NB4 (cell line): ENCODE measurements around the gene TMCO1.
A peak's percentile ranks its signal among the peaks of the same experiment; 100 is the strongest.
"Not testable (repeated sequence)": the region's sequence is repeated elsewhere in the genome, so short reads cannot be mapped to it uniquely, and the experiment has no call there.

Source experiments
- DNase-seq: peaks from one replicate; pipeline ENCODE4 v3.0.0; 2010; ENCODE audit warnings: low read depth
- H3K4me3 ChIP-seq: one replicate; pipeline ENCODE4 v1.5.1; 2011; ENCODE audit warnings: mild to moderate bottlenecking, low read depth, low read length, moderate library complexity
- MYC ChIP-seq: IDR thresholded peaks from 2 replicates; pipeline ENCODE4 v1.6.1; 2011; ENCODE audit warnings: low read depth, low read length
- POLR2A ChIP-seq: IDR thresholded peaks from 2 replicates; pipeline ENCODE4 v1.6.1; 2011; ENCODE audit warnings: mild to moderate bottlenecking; ENCODE audit not compliant: insufficient read length; ENCODE audit errors: extremely low read depth
- TF ChIP-seq, protein P1 (sequence below): IDR thresholded peaks from 2 replicates; pipeline ENCODE4 v1.6.1; 2011; ENCODE audit warnings: low read depth, low read length
- TF ChIP-seq, protein P2 (sequence below): IDR thresholded peaks from one replicate; pipeline ENCODE4 v1.5.1; 2012; ENCODE audit warnings: low read depth, low read length

TMCO1 gene

DNA sequence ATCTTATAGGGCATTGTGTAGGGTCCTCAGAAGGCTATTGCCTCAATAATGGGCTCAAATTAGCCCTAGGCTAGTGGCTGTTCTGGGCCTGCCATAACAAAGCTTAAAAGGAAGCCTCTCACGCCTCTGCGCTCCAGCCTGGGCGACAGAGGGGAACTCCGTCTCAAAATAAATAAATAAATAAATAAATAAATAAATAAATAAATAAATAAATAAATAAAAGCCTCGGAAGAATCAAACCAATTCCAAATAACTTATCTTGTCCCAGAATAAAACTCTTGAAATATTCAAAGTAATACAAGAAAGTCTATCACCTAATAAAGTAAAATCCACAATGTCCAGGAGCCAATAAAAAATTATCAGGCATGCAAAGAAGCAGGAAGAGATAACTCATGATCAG is 55.9 kb downstream of the TMCO1 start:
- no peak overlapping the region for H3K4me3 ChIP-seq
- DNase-seq = no peak
- TF ChIP-seq, protein P1, sequence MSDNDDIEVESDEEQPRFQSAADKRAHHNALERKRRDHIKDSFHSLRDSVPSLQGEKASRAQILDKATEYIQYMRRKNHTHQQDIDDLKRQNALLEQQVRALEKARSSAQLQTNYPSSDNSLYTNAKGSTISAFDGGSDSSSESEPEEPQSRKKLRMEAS = no peak
- no peak for TF ChIP-seq POLR2A
- TF ChIP-seq, protein P2, sequence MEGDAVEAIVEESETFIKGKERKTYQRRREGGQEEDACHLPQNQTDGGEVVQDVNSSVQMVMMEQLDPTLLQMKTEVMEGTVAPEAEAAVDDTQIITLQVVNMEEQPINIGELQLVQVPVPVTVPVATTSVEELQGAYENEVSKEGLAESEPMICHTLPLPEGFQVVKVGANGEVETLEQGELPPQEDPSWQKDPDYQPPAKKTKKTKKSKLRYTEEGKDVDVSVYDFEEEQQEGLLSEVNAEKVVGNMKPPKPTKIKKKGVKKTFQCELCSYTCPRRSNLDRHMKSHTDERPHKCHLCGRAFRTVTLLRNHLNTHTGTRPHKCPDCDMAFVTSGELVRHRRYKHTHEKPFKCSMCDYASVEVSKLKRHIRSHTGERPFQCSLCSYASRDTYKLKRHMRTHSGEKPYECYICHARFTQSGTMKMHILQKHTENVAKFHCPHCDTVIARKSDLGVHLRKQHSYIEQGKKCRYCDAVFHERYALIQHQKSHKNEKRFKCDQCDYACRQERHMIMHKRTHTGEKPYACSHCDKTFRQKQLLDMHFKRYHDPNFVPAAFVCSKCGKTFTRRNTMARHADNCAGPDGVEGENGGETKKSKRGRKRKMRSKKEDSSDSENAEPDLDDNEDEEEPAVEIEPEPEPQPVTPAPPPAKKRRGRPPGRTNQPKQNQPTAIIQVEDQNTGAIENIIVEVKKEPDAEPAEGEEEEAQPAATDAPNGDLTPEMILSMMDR = no peak
- TF ChIP-seq MYC = no peak

DNA sequence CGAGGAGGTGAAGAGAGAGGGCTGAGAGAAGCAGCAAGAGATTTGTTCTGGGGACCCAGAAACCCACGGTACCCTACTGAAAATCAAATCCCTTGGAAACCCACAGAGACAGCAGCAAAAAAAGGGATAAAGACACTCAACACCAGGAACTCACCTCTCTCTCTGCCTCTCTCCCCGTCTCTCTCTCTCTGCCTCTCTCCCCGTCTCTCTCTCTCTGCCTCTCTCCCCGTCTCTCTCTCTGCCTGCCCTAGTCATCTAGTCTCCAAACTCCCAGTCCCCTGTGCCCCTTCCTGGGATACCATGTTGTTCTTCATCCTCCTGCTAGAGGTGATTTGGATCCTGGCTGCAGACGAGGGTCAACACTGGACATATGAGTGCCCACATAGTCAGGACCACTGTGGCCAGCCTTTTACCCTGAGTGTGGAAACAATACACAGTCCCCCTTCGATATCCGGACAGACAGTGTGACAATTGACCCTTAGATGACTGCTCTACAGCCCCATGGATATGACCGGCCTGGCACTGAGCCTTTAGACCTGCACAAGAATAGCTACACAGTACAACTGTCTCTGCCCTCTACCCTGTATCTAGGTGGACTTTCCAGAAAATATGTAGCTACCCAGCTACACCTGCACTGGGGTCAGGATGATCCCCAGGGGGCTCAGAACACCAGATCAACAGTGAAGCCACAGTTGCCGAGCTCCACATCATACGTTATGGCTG is 60.5 kb downstream of the TMCO1 start:
- no peak for DNase-seq
- no peak for TF ChIP-seq POLR2A
- TF ChIP-seq, protein P2 = no peak
- TF ChIP-seq, protein P1 = no peak
- TF ChIP-seq MYC = no peak
- no peak overlapping the region for H3K4me3 ChIP-seq

DNA sequence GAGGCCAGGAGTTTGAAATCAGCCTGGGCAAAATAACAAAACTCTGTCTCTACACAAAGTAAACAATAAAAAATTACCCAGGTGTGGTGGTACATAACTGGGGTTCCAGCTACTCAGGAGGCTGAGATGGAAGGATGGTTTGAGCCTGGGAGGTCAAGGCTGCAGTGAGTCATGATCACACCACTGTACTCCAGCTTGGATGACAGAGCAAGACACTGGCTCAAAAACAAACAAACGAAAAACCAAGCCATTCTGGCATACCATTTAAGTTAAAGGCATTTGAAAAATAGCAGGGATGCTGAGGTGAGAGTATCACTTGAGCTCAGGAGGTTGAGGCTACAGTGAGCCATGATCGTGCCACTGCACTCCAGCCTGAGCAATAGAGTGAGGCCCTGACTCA is 65.0 kb downstream of the TMCO1 start:
- no peak overlapping the region for H3K4me3 ChIP-seq
- no peak for DNase-seq
- no peak for TF ChIP-seq POLR2A
- TF ChIP-seq, protein P1 = no peak
- TF ChIP-seq, protein P2 = no peak
- TF ChIP-seq MYC = no peak

DNA sequence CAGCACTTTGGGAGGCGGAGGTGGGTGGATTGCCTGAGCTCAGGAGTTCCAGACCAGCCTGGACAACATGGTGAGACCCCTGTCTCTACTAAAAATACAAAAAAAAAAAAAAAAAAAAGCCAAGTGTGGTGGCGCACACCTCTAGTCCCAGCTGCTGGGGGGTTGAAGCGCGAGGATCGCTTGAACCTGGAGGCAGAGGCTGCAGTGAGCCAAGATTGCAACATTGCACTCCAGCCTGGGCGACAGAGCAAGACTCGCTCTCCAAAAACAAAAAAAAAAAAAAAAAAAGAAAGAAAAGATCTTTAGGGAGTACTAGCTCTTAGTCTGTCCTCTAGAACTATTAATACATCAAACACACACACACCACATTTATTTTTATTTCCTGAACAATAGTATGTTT is 66.7 kb downstream of the TMCO1 start:
- not testable (repeated sequence) for DNase-seq, H3K4me3 ChIP-seq

DNA sequence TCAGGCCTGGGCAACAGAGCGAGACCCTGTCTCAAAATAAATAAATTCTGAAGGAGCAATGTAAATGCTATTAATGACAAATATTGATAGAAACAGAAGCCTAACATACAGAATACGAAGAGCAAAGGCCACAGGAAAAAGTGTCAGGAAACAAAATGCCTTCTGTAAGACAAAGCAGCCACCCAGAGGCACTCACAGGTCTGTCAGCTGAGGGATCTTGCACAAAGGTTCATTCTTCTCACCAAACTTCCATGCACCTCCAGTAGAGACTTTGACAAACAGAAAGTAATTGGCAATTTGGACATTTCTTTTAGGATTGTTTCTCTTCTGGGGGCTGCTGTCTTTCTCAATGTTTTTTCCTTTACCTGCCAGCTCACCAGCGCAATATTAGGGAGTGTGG is 69.1 kb downstream of the TMCO1 start:
- TF ChIP-seq MYC (no peak), POLR2A (no peak)
- TF ChIP-seq, protein P1 = no peak
- TF ChIP-seq, protein P2 = no peak
- no peak overlapping the region for H3K4me3 ChIP-seq
- peak; percentile 20 for DNase-seq

DNA sequence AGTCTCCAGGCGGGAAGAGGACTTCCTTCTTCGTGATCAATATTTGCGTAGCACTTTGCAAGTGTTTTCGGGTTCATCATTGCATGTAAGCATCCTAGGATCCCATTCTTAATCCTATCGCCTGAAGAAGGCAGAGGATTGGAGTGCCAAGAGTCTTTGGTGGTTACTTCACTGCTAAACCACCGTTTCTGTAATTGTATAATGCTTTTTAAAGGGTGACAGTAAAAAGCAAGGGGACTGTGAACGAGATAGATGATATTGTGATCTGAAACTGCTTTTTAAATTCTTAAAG is 70.0 kb downstream of the TMCO1 start:
- TF ChIP-seq, protein P1 = peak; percentile 14; the same call in 1 of the 2 replicates
- TF ChIP-seq POLR2A (no peak), MYC (peak; percentile 60)
- TF ChIP-seq, protein P2 = no peak
- peak overlapping the region; percentile 75 for H3K4me3 ChIP-seq

More for the DNA sequence above, 70.0 kb downstream of the TMCO1 start:
- no peak for DNase-seq
